GM21526 (cell line): ENCODE results near the gene CC2D1B.

Experiments used
- ATAC-seq: cut with Tn5 transposase; IDR thresholded peaks from one replicate; pipeline ENCODE4 v1.9.1; 2021; ENCODE audit warnings: moderate library complexity; ENCODE audit not compliant: unreplicated experiment, low FRiP score

The CC2D1B gene

GRCh38 chr1:52360595-52360968 lies 5.4 kb downstream of the CC2D1B start:
- ATAC-seq = no peak

DNA sequence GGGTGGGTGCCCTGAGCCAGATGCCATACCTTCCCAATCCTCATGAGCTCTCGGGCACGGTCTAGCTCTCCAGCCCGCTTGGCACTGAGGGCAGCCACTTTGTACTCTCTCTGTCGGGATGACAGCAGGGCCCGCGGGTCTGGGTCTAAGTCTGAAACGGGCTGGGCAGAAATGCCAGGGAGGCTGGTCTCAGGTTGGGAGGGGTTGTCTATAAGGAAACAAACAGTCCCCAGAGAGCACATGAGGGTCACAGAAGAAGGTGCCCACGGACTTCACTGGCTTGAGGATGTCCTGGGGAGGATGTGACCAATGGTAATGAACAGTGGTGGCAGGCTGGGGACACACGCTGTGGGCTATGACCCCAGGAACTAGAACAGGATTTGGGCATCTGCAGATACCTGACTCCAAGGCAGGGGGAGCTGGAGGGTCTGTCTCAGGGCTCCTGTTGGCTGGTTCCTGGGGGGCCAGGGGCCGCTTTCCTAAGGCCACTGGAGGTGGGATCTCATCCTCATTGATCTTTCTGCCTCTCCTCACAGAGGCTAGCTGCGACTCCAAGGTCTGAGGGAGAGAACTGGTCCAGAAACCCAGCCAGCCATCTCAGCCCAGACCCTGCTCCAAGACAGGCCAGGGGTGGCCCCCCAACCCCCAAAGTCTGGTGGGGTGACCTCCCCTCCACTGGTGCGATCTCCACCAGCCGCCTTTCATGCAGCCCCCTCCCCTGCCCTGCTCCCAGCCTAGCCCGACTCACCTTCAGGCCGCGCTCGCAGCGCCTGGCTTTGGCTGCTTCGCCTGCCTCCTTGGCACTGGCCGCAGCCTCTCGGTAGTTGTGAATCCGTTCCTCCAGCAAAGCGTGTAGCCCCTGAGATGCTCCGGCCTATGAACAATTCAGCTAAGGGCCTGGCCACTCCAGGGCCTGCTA lies 6.1 kb downstream of the CC2D1B start:
- ATAC-seq = no peak

- no peak for ATAC-seq
These were observed 7.0 kb downstream of the CC2D1B start for GRCh38 chr1:52358851-52359497.

DNA sequence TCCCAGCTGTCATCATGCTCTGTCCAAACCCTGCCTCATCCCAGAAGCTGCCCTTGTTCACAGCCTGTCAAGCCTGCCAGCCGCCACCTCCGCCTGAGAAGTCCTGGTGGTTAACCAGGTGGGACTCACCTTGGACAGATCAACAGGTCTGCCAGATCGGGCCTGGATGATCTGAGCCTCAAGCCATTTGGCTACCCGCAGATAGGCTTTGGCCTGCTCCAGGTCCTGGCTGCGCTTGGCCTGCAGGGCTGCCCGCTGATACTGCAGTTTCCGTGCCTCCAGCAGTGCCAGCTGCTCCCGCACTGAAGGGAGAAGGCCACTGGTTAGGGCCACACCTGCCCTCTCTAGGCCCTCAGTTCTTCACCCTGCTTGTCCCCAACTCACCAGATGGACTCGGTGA lies 8.6 kb downstream of the CC2D1B start:
- ATAC-seq = no peak

DNA sequence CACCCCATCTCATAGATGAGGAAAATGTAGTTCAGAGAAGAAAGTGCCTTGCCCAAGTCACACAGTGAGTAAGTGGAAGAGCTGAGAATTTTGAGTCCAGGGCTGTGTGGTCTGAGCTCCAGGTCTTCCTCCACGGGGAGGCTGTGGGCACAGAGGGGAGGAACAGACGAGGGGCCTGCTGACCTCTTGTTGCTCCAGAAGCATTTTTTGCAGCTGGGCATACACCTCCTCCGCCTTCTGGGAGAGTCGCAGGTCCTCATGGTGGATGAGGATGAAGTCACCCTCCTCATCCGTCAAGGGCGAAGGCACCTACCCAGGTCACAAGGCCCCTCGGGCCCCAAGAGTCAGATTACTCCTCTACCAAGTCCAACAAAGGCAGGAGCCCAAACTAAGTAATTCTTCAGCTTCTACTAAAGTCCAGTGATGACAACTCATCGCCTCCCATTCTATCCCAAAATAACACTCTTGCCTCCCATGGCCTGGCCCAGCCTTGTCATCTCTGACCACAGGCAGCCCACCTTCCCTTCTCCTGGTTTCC lies 9.1 kb downstream of the CC2D1B start:
- no peak for ATAC-seq

- no peak for ATAC-seq
These were observed 10.0 kb downstream of the CC2D1B start for GRCh38 chr1:52355847-52356505.

DNA sequence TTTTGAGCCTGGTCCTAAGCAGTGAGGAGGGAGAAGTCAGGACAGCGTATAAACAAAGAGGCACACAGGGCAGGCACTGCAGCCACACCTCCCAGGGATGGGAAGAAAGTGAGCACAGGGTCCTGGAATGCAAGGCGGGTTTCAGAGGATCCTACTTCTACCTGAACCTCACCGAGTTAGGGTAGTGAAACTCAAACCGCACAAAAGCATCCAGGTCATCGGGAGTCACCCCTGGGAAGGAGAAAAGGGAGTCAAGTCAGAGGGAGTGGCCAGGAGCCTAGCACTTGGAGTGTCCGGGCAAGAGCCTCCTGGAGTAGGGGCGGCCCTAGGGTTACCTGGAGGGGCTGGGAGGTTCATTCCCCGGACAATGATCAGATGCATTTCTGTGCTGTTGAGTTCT lies 10.6 kb downstream of the CC2D1B start:
- ATAC-seq = no peak

GRCh38 chr1:52352690-52353089 lies 13.3 kb downstream of the CC2D1B start:
- ATAC-seq = no peak

DNA sequence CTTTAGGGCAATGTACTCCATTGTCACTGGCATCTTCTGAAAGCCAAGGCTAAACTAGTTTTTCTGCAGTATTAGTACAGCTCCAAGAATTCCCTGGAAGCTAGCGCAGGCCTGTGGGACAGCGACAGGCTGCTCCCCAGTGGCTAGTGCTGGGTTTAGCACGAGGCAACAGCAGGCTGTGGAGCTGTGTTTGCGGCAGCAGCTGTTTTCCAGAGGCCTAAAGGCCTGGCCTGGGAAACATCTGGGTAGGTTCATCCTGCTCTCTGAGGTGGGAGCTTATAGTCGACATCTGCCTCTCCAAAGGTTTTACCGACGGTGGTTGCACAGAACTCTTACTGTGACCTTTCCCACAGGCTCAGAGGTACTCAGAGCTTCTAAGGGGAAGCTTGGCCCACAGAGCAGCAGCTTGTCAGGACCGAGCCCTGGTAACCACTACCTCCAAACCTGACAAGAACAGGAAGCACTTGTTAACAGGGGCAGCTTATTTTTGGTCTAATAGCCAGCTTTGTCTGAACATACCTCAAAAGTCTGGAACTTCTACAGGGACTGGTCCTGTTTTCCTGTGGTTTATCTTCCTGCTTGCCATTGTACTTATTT lies 17.2 kb downstream of the CC2D1B start:
- no peak for ATAC-seq

GRCh38 chr1:52346653-52347052 lies 19.4 kb downstream of the CC2D1B start:
- no peak for ATAC-seq

DNA sequence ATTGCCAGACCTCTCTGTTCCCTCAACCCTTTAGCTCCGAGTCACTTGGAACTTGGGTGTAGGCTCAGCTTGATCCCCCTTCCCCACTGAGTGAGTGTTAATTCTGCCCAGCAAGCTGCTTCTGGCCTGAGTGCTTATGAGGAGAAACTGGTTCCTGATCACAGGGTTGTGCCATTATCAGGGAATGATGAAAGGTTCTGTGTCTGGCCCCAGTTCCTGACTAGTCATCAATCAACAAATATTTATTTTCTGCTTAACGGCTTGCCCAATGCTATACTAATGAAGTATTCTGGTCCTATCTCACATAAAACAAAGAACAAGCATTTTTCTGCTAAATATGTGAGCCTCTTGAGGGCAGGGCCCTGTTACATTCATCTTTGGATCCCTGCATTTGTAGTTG lies 20.8 kb downstream of the CC2D1B start:
- no peak for ATAC-seq

DNA sequence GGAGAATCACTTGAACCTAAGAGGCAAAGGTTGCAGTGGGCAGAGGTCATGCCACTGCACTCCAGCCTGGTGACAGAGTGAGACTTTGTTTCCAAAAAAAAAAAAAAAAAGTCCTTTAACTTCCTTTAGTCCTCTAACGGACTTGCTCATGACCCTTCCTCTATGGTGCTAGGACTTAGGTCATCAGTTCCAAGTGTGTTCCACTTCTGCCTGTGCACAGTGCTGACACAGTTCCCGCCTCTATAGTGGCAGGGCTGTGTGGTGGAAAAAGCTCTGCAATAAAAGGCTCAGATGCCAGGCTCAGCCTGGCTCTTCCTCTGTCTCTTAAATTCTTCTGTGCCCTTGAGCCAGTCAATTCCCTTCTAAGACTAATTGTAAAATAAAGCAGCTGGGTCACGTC lies 22.0 kb downstream of the CC2D1B start:
- no peak for ATAC-seq

DNA sequence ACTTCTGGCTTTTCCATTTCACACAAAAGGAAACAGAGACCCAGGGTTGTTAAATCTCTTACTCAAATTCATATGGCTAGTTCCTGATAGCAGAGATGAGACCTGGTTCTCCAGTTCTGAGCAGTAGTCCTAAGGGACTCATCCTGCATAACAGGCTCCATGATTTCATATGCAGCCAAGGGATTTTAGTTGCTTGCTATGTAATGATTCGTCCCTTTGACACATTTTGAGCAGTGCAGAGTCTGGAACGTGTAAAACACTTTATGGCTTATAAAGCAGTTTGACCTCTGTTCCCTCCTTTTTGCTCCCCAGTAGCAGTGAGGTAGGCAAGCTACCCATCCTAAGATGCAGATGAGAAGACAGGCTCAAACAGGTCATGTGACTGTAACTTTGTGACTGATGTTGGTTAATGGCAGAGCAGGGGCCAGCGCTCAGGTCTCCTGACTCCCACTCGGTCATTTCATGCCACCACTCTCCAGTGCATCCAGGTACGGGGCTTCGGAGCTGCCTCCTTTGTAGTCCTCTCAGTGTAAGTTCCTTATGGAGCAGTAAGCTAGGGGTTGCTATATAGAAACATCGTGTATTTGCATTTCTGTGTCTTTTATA lies 24.2 kb downstream of the CC2D1B start:
- ATAC-seq = no peak

DNA sequence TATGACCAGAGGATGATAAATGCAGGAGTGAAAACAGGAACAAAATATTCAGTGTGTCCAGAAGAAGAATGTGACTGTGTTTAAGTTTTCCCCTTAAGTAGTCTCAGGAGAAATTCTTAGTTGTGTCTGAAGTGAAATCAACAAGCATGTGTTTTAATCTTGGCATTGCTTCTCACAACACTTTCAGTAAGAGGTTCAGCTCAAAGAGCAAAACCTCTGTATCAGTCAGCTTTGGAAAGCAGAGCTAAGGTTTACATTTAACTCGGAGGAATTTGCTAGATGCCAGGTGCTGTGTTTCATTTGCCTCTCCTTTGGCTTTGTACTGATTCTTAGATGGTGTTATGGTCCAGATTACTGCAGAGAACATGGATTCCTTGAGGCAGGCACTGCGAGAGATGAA lies 28.6 kb downstream of the CC2D1B start:
- no peak for ATAC-seq

DNA sequence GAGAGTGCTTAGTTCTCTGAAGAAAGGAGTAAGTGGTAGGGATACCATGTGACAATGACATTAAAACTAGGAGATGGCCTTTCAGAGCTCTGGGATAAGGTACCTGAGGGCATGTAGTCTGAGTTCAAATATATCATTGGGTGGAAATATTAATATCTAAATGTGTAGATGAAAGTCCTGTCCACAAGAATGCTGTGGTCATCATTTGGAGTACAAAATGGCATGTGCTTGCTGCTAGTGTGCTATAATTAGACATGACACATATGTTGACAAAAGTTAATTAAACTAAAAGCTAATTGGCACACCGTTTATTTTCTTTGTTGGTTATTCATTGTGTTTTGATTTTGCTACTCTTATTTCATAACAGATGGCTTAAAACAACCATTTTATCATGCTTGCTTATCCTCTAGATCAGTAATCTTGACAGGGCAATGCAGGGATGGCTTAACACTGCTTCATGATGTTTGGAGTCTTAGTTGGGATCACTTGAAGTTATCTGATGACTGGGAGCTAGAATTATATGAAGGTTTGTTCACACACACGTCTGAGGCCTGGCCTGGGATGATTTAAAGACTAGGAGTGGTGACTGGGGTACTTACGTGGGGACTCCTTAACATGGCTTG lies 31.0 kb downstream of the CC2D1B start:
- ATAC-seq = no peak

- ATAC-seq = no peak
These were observed 33.6 kb downstream of the CC2D1B start for GRCh38 chr1:52332411-52332810.

- no peak for ATAC-seq
These were observed 37.4 kb downstream of the CC2D1B start for GRCh38 chr1:52328615-52329014.

DNA sequence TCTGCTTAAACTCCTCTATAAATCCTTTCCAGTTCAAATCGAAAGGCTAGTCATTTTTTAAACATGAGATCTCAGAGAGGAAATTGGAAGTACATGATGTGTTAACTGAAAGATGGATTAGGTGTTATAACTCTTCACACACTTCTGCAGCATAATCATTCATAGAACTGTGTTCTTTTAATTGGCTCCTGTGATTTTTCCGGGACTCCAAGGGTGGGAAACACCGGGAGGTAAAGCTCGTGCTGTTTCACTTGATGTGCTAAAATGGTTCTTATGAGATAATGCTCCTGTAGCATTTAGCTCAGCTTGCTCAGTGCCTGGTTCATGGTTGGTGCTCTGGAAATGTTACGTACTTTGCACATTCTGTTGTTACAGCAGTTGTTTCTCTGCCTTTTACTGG lies 40.2 kb downstream of the CC2D1B start:
- no peak for ATAC-seq

DNA sequence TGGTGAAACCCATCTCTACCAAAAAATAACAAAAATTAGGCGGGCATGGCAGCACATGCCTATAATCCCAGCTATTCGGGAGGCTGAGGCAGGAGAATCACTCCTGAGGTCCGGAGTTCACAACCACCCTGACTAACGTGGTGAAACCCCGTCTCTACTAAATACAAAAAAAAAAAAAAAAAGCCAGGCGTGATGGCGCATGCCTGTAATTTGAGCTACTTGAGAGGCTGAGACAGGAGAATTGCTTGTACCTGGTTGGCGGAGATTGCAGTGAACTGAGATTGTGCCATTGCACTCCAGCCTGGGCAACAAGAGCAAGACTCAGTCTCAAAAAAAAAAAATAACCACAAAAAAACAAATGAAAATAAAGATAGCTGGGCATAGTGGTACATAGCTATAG lies 42.3 kb downstream of the CC2D1B start:
- ATAC-seq = no peak

DNA sequence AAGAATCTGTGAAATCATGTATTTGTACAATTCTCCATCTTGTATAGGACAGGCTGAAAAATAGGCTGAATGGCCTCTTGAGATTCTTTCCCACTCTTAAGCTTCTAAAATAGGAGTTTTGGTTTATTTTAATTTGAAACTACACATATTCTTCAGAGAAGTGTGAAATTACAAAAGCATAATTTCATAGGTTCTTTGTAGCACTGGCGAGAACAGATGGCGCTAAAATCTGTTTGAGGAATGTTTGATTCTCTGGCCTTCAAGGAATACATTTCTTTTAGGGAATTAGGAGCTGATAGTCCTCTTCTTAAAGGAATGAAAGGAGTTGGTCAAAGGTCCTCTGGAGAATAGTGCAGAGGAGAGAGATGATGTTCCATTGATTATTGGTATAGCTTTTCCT lies 44.9 kb downstream of the CC2D1B start:
- ATAC-seq = no peak
